K562 (cell line): Measurements from ENCODE around the gene BRICD5. TPM values are rescaled to one million over a fixed set of nuclear protein-coding genes. Genes with fewer than 3 reads are reported as not detected.

Experiments
- ATAC-seq: fragments of 200-7000 bp; cut with Tn5 transposase; 3 replicates; pipeline ENCODE4 v1.9.1; 2020; ENCODE audit warnings: moderate library complexity
- BruUV-seq: library from RNA; stranded (reverse); fragments of 400-500 nt; replicated peaks from 2 replicates; lab custom pipeline; 2021; lab: Mats Ljungman, UMichigan
- CTCF ChIA-PET: fragments of 300-600 bp; formaldehyde crosslinking; extraction: SDS; loops from one replicate; lab custom pipeline; 2021; ENCODE audit warnings: low intra/inter-chr PET ratio; lab: Yijun Ruan, JAX
- POLR2A ChIA-PET: fragments of 300-600, 350-650 bp; sonication (Branson Sonifier 250); formaldehyde crosslinking; extraction: SDS; loops from one replicate; lab custom pipeline; 2021; ENCODE audit warnings: antibody characterized with exemption, inconsistent platforms; lab: Yijun Ruan, JAX
- DNase-seq, 4 experiments: peaks; one replicate each; pipeline versions ENCODE4 v3.0.0 to v3.0.0-alpha.2; 2011 to 2018; ENCODE audit warnings: low spot score in 3 of 4, mixed read lengths in 3 of 4; ENCODE audit errors: extremely low read depth in 1 of 4
- FAIRE-seq: peaks from 2 replicates; lab custom pipeline; 2011; peaks lifted over from hg19 to GRCh38; lab: Jason Lieb, UNC
- H2AFZ ChIP-seq: 2 replicates; pipeline ENCODE4 v1.6.0; 2011; ENCODE audit warnings: low read depth, low read length, control low read depth, inconsistent platforms
- H3K27ac ChIP-seq: fragments of 200-600 bp; 3 replicates; pipeline ENCODE4 v1.8.0; 2011; ENCODE audit warnings: low read depth, mild to moderate bottlenecking, control low read depth, inconsistent platforms, low read length, moderate library complexity, mixed read lengths; ENCODE audit errors: extremely low read depth
- H3K27me3 ChIP-seq, 2 experiments: fragments of 300-600 bp in 1 of 2; 2 replicates in 1 of 2; 3 replicates in 1 of 2; pipeline versions ENCODE4 v1.6.0 to v1.8.0; 2011; ENCODE audit warnings: inconsistent platforms in 2 of 2, low read length in 2 of 2, mild to moderate bottlenecking in 1 of 2, mixed read lengths in 1 of 2, moderate library complexity in 1 of 2; ENCODE audit not compliant: control insufficient read depth in 2 of 2, insufficient read depth in 2 of 2
- H3K36me3 ChIP-seq: fragments of 300-600 bp; 3 replicates; pipeline ENCODE4 v1.8.0; 2011; ENCODE audit warnings: mild to moderate bottlenecking, low read length, inconsistent platforms; ENCODE audit not compliant: control insufficient read depth, insufficient read depth
- H3K4me1 ChIP-seq, 2 experiments: fragments of 200-600 bp in 1 of 2; replicated peaks in 1 of 2; 2 replicates in 1 of 2; 3 replicates in 1 of 2; pipeline versions ENCODE4 v1.5.1 to v1.8.0; 2011; ENCODE audit warnings: inconsistent platforms in 2 of 2, low read length in 2 of 2, mild to moderate bottlenecking in 1 of 2, mixed read lengths in 1 of 2, moderate library complexity in 1 of 2; ENCODE audit not compliant: control insufficient read depth in 2 of 2, insufficient read depth in 2 of 2
- H3K4me2 ChIP-seq: 2 replicates; pipeline ENCODE4 v1.6.1; 2011; ENCODE audit warnings: low read length, control low read depth, inconsistent platforms, mixed read lengths; ENCODE audit not compliant: insufficient read depth
- H3K4me3 ChIP-seq: fragments of 200-600 bp; sonication (generic), shearing (Covaris generic); 2 replicates; pipeline ENCODE4 v1.5.1; 2016; ENCODE audit warnings: control low read depth, inconsistent platforms
- H3K79me2 ChIP-seq: fragments of 200-600 bp; 3 replicates; pipeline ENCODE4 v1.8.0; 2011; ENCODE audit warnings: low read length, inconsistent platforms; ENCODE audit not compliant: control insufficient read depth, insufficient read depth
- H3K9ac ChIP-seq, 2 experiments: 2 replicates each; pipeline versions ENCODE4 v1.6.0 to v1.6.1; 2011; ENCODE audit warnings: low read depth in 2 of 2, low read length in 2 of 2, control low read depth in 1 of 2, inconsistent platforms in 1 of 2, mild to moderate bottlenecking in 1 of 2, mixed read lengths in 1 of 2; ENCODE audit not compliant: insufficient read depth in 1 of 2
- H3K9me1 ChIP-seq: one replicate; pipeline ENCODE4 v1.6.0; 2011; ENCODE audit warnings: inconsistent platforms, mild to moderate bottlenecking, low read length, moderate library complexity; ENCODE audit not compliant: control insufficient read depth, insufficient read depth
- H3K9me3 ChIP-seq: replicated peaks from 2 replicates; pipeline ENCODE4 v1.5.1; 2011; ENCODE audit warnings: low read depth, low read length, inconsistent platforms; ENCODE audit not compliant: control insufficient read depth, insufficient read depth
- H4K20me1 ChIP-seq: replicated peaks from 2 replicates; pipeline ENCODE4 v1.6.1; 2011; ENCODE audit warnings: low read length, inconsistent platforms, mixed read lengths; ENCODE audit not compliant: control insufficient read depth, insufficient read depth
- ARHGAP35 ChIP-seq: fragments of 450-650 bp; IDR thresholded peaks from 2 replicates; pipeline ENCODE4 v1.6.1; 2018; ENCODE audit not compliant: partially characterized antibody
- ATF3 ChIP-seq, 2 experiments: fragments of 450-650 bp in 1 of 2; sonication (generic) in 1 of 2; formaldehyde crosslinking in 1 of 2; IDR thresholded peaks in 1 of 2; conservative IDR thresholded peaks in 1 of 2; 2 replicates each; pipeline versions ENCODE4 v1.6.1 to v1.8.1; 2016 to 2023; ENCODE audit warnings: mild to moderate bottlenecking in 2 of 2, moderate library complexity in 2 of 2, inconsistent platforms in 1 of 2, missing genetic modification reagents in 1 of 2
- CBFA2T2 ChIP-seq: fragments of 450-650 bp; conservative IDR thresholded peaks from 2 replicates; pipeline ENCODE4 v1.6.1; 2017; ENCODE audit warnings: mild to moderate bottlenecking
- CEBPG ChIP-seq, 3 experiments: fragments of 200-800 bp in 1 of 3; sonication (Bioruptor generic) in 1 of 3; sonication (generic) in 1 of 3; formaldehyde crosslinking in 1 of 3; IDR thresholded peaks in 2 of 3; conservative IDR thresholded peaks in 1 of 3; 2 replicates each; pipeline versions ENCODE4 v1.6.1 to v1.8.0; 2016 to 2022; ENCODE audit warnings: missing compliant biosample characterization in 2 of 3, missing genetic modification characterization in 2 of 3, mild to moderate bottlenecking in 1 of 3, missing genetic modification reagents in 1 of 3
- GTF3C2 ChIP-seq: IDR thresholded peaks from 3 replicates; pipeline ENCODE4 v1.6.1; 2011; ENCODE audit warnings: borderline replicate concordance, mild to moderate bottlenecking, moderate library complexity; ENCODE audit not compliant: insufficient read length; ENCODE audit errors: extremely low read depth
- KHSRP ChIP-seq: fragments of 450-650 bp; IDR thresholded peaks from 2 replicates; pipeline ENCODE4 v1.6.1; 2017
- MIER1 ChIP-seq: fragments of 450-650 bp; IDR thresholded peaks from 2 replicates; pipeline ENCODE4 v1.6.1; 2016; ENCODE audit warnings: antibody characterized with exemption, mild to moderate bottlenecking, low read depth
- MXI1 ChIP-seq: IDR thresholded peaks from 2 replicates; pipeline ENCODE4 v1.6.1; 2011; ENCODE audit warnings: low read depth, mild to moderate bottlenecking, improper control_type of control experiment, low read length
- PCBP1 ChIP-seq: fragments of 200-400 bp; formaldehyde crosslinking; IDR thresholded peaks from 2 replicates; pipeline ENCODE4 v1.6.1; 2018; ENCODE audit warnings: mild to moderate bottlenecking, low read depth, low read length; ENCODE audit not compliant: poor library complexity, severe bottlenecking
- POLR2G ChIP-seq: fragments of 200-400 bp; formaldehyde crosslinking; IDR thresholded peaks from 2 replicates; pipeline ENCODE4 v1.6.1; 2017; ENCODE audit warnings: low read depth, mild to moderate bottlenecking, antibody characterized with exemption, low read length, moderate library complexity
- SMAD4 ChIP-seq: fragments of 250-450 bp; sonication (Bioruptor Pico); conservative IDR thresholded peaks from 2 replicates; pipeline ENCODE4 v1.8.0; 2021; ENCODE audit warnings: inconsistent platforms, mild to moderate bottlenecking, moderate library complexity
- SP1 ChIP-seq: sonication (generic); formaldehyde crosslinking; IDR thresholded peaks from 2 replicates; pipeline ENCODE4 v1.8.1; 2022; ENCODE audit warnings: mild to moderate bottlenecking, missing genetic modification reagents
- ZNF12 ChIP-seq: sonication (generic); formaldehyde crosslinking; IDR thresholded peaks from 2 replicates; pipeline ENCODE4 v1.4.0; 2020; ENCODE audit warnings: mild to moderate bottlenecking, missing genetic modification reagents
- ZNF23 ChIP-seq: fragments of 250-450 bp; sonication (Bioruptor Pico); IDR thresholded peaks from 2 replicates; pipeline ENCODE4 v1.4.0; 2020; ENCODE audit warnings: mild to moderate bottlenecking
- ZNF764 ChIP-seq: fragments of 250-450 bp; sonication (Bioruptor Pico); IDR thresholded peaks from 2 replicates; pipeline ENCODE4 v1.4.0; 2020; ENCODE audit warnings: low read depth, mild to moderate bottlenecking, moderate library complexity
- WGBS: fragments of 100-300 bp; shearing (Covaris generic); methylation state at CpG from one replicate; pipeline ENCODE4 v1.1.6; 2016; ENCODE audit warnings: low coverage, mixed read lengths; ENCODE audit not compliant: insufficient coverage; ENCODE audit errors: missing lambda C conversion rate; 5-methylcytosine and 5-hydroxymethylcytosine counted together
- in situ Hi-C: fragments of 300-500 bp; cut with MboI; formaldehyde crosslinking; loops from 4 replicates; pipeline ENCODE4 v1.15.0; 2018; ENCODE audit warnings: inconsistent platforms, mixed read lengths
- intact Hi-C: fragments of 100-400 bp; cut with micrococcal nuclease; formaldehyde crosslinking; loops from 2 replicates; pipeline ENCODE4 v1.14.2; 2022
- polyA plus RNA-seq, 8 experiments: library from polyadenylated mRNA; depleted of rRNA in 4 of 8; stranded (reverse) in 5 of 8; unstranded in 3 of 8; fragments of >200 nt; fragmentation: Nextera tagmentation in 2 of 8; fragmentation: Illumina TruSeq in 1 of 8; extraction: Ambion mirVana in 2 of 8; extraction: Trizol in 1 of 8; gene quantifications; 2 replicates each; pipeline versions ENCODE4 v1.2.1 to v1.2.3, GENCODE V29; 2011 to 2014; ENCODE audit warnings: inconsistent platforms in 1 of 8, missing spikeins in 1 of 8
- total RNA-seq, 7 experiments: library from RNA; depleted of rRNA in 6 of 7; stranded (reverse); fragments of >200 nt in 6 of 7; fragmentation: Illumina TruSeq in 2 of 7; extraction: Trizol in 2 of 7; gene quantifications; 2 replicates each; pipeline versions ENCODE4 v1.2.1 to v1.2.3, GENCODE V29; 2011 to 2021; ENCODE audit warnings: low replicate concordance in 1 of 7
- TF ChIP-seq, protein P1 (sequence below): fragments of 450-650 bp; conservative IDR thresholded peaks from 2 replicates; pipeline ENCODE4 v1.6.1; 2016; ENCODE audit warnings: missing genetic modification characterization, low read depth, mild to moderate bottlenecking, control low read depth, missing compliant biosample characterization

BRICD5 gene
- total and polyA plus RNA-seq, 9 of the 15 experiments (the other 6 are each of a cell fraction or from before 2014, with no cell fraction given): 0.24 to 15.1 (median 2.4) TPM; not detected in 1

- H3K9ac ChIP-seq: peak overlapping the region; percentile 92 to 96; a peak in 3 of 4 replicates
- no peak for FAIRE-seq
- no peak overlapping the region; the same call in 2 of the 3 replicates for H3K27ac ChIP-seq
- no peak for TF ChIP-seq SP1 (CRISPR knock-in tag)
- TF ChIP-seq, protein P1, sequence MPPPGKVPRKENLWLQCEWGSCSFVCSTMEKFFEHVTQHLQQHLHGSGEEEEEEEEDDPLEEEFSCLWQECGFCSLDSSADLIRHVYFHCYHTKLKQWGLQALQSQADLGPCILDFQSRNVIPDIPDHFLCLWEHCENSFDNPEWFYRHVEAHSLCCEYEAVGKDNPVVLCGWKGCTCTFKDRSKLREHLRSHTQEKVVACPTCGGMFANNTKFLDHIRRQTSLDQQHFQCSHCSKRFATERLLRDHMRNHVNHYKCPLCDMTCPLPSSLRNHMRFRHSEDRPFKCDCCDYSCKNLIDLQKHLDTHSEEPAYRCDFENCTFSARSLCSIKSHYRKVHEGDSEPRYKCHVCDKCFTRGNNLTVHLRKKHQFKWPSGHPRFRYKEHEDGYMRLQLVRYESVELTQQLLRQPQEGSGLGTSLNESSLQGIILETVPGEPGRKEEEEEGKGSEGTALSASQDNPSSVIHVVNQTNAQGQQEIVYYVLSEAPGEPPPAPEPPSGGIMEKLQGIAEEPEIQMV (tag): no peak
- TF ChIP-seq POLR2G: peak; percentile 62
- TF ChIP-seq ZNF764 (CRISPR knock-in tag): no peak
- peak; percentile 61; the same call in 1 of the 2 replicates for TF ChIP-seq CEBPG (CRISPR knock-in tag; IDR thresholded peaks at IDR 0.05)
- no peak for TF ChIP-seq CEBPG (tag; conservative IDR thresholded peaks at IDR 0.05 in 1 of 2, IDR thresholded peaks at IDR 0.05 in 1 of 2)
- no peak for TF ChIP-seq ARHGAP35
- no peak for TF ChIP-seq ZNF12 (CRISPR knock-in tag)
- no peak for TF ChIP-seq ATF3 (IDR thresholded peaks at IDR 0.05)
- no peak for TF ChIP-seq ATF3 (CRISPR knock-in tag; conservative IDR thresholded peaks at IDR 0.05)
- no peak for TF ChIP-seq GTF3C2
- no peak for TF ChIP-seq CBFA2T2
- TF ChIP-seq MXI1: no peak
- no peak for TF ChIP-seq MIER1
- TF ChIP-seq PCBP1: no peak
- TF ChIP-seq SMAD4 (CRISPR knock-in tag): 0 out of 2 replicates have a peak, but pooled peaks have one; percentile 16
- TF ChIP-seq KHSRP: no peak
- no peak for TF ChIP-seq ZNF23 (CRISPR knock-in tag)
Measured at GRCh38 chr16:2206780-2207433, 3.8 kb downstream of the BRICD5 start.

More at GRCh38 chr16:2206780-2207433, 3.8 kb downstream of the BRICD5 start:
- no TSS peak for BruUV-seq
- peaks cover 8% of the 10 kb centered on the region for H4K20me1 ChIP-seq
- intact Hi-C loops: no loop called here
- DNase-seq: no peak
- no peak for ATAC-seq
- POLR2A ChIA-PET: interaction anchor here (0.9 to 1.4 kb wide), 5 partner anchors 7 to 51 kb away, joined by 4 to 7 read pairs (median 6); partner anchors contain the start of genes ECI1, PGP and TRAF7
- no peaks in the 10 kb centered on the region for H3K9me1 ChIP-seq
- peaks cover 22 to 77% of the 10 kb centered on the region in 2 experiments for H3K4me1 ChIP-seq
- peak overlapping the region; percentile 84 for H3K4me3 ChIP-seq
- no peaks in the 10 kb centered on the region for H3K9me3 ChIP-seq
- H3K36me3 ChIP-seq: peaks cover 42% of the 10 kb centered on the region; the same call in 1 of the 3 replicates
- WGBS: 92% methylated on average over 15 of the region's 23 CpGs
- peak overlapping the region; percentile 92 for H3K4me2 ChIP-seq
- no peaks in the 10 kb centered on the region for H3K27me3 ChIP-seq
- in situ Hi-C loops: no loop called here
- no peak overlapping the region for H2AFZ ChIP-seq
- CTCF ChIA-PET: no interaction called here
- H3K79me2 ChIP-seq: peaks cover 47% of the 10 kb centered on the region
